Left lung (tissue), 10 donors: Measurements from ENCODE around the gene MAG. TPM values are rescaled to one million over a fixed set of nuclear protein-coding genes. Genes with fewer than 3 reads are reported as not detected.

Source experiments
- ATAC-seq: fragments of 200-7000 bp; cut with Tn5 transposase; one replicate; pipeline ENCODE4 v1.9.1; 2020; ENCODE audit warnings: moderate library complexity
- DNase-seq, 4 donors: peaks; one replicate each; pipeline ENCODE4 v3.0.0-alpha.2; 2013 to 2020
- H3K27ac ChIP-seq, 2 donors: fragments of 200-600 bp; sonication (generic) in 1 of 2; one replicate each; pipeline versions ENCODE4 v1.5.0 to v1.8.0; 2020 to 2021
- H3K27me3 ChIP-seq, 2 donors: fragments of 200-600 bp; sonication (generic) in 1 of 2; one replicate each; pipeline versions ENCODE4 v1.5.0 to v1.8.0; 2020 to 2021
- H3K36me3 ChIP-seq, 2 donors: fragments of 200-600 bp; sonication (generic) in 1 of 2; one replicate each; pipeline versions ENCODE4 v1.5.0 to v1.8.0; 2020 to 2021
- H3K4me1 ChIP-seq, 2 donors: fragments of 200-600 bp; one replicate each; pipeline ENCODE4 v1.8.0; 2021
- H3K4me3 ChIP-seq, 2 donors: fragments of 200-600 bp; sonication (generic) in 1 of 2; one replicate each; pipeline versions ENCODE4 v1.5.0 to v1.8.0; 2020 to 2021; ENCODE audit warnings: mild to moderate bottlenecking in 1 of 2
- H3K9me3 ChIP-seq, 2 donors: fragments of 200-600 bp; sonication (generic) in 1 of 2; one replicate each; pipeline versions ENCODE4 v1.5.0 to v1.8.0; 2020 to 2021
- CTCF ChIP-seq, 2 donors: fragments of 200-600 bp; sonication (generic) in 1 of 2; IDR thresholded peaks; one replicate each; pipeline versions ENCODE4 v1.5.0 to v1.8.0; 2021; ENCODE audit warnings: antibody characterized with exemption in 2 of 2
- intact Hi-C, 2 donors: fragments of 100-400 bp; cut with DNase I; formaldehyde crosslinking; loops; one replicate each; pipeline versions ENCODE4 v1.11.2 to v1.14.2; 2022
- polyA plus RNA-seq, 6 donors: library from polyadenylated mRNA; unstranded; fragments of 120-200 nt; gene quantifications; one replicate each; pipeline ENCODE4 v1.2.1, GENCODE V29; 2013; ENCODE audit not compliant: insufficient read length in 6 of 6
- total RNA-seq, 2 donors: library from RNA; stranded (reverse); fragmentation: NEBNext Ultra II Directional; extraction: Animal tissue kit (Norgen Biotek cat#: 25700); gene quantifications; one replicate each; pipeline ENCODE4 v1.2.1, GENCODE V29; 2021
- donor health status: DM: no; HTN: yes; CAD: no.
- donor health status: DM: no; HTN: no; CAD: no.

The MAG gene
- total and polyA plus RNA-seq, 8 donors = 1.3 to 14.4 (median 6.2) TPM; not detected in 2

DNA sequence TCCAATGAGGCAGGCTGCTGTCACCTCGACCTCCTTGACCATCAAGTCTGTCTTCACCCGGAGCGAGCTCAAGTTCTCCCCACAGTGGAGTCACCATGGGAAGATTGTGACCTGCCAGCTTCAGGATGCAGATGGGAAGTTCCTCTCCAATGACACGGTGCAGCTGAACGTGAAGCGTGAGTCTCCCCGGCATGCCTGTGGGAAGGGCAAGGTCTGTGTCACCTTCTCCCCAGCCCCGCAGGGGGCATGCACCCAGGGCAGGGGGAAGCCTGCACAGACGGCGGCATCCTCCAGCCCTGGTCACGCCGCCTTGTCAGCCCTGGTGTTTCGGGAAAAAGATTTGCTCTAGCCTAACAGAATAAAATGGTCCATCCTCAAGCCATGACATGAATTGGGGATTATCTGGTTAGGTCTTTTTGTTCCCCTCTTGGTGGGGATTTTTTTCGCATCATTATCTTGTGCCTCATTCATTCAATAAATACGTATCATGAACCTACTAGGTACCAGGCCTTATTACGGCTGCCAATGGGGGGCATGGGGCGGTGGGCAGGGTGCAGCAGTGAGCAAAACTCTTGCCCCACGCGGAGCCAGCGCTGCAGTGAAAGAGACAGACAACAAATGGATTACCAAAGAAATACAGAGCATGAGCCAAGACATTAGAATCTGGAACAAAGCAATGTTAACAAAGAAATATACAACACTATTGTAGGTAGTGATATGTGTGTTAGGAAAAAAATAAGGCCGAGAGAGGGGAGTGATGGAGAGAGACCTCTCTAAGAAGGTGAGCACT lies 44.4 kb downstream of the MAG start:
- H3K9me3 ChIP-seq = no peaks in the 10 kb centered on the region
- ATAC-seq (no peak), DNase-seq (peak in 1 of 4 donors; percentile 57)
- no peak for TF ChIP-seq CTCF (IDR thresholded peaks at IDR 0.05)
- no peak overlapping the region for H3K27ac ChIP-seq
- intact Hi-C loops = no loop called here
- no peaks in the 10 kb centered on the region for H3K36me3 ChIP-seq
- H3K4me3 ChIP-seq = no peak overlapping the region
- H3K4me1 ChIP-seq = no peaks in the 10 kb centered on the region
- peaks cover 0 to 29% of the 10 kb centered on the region in 2 donors for H3K27me3 ChIP-seq

DNA sequence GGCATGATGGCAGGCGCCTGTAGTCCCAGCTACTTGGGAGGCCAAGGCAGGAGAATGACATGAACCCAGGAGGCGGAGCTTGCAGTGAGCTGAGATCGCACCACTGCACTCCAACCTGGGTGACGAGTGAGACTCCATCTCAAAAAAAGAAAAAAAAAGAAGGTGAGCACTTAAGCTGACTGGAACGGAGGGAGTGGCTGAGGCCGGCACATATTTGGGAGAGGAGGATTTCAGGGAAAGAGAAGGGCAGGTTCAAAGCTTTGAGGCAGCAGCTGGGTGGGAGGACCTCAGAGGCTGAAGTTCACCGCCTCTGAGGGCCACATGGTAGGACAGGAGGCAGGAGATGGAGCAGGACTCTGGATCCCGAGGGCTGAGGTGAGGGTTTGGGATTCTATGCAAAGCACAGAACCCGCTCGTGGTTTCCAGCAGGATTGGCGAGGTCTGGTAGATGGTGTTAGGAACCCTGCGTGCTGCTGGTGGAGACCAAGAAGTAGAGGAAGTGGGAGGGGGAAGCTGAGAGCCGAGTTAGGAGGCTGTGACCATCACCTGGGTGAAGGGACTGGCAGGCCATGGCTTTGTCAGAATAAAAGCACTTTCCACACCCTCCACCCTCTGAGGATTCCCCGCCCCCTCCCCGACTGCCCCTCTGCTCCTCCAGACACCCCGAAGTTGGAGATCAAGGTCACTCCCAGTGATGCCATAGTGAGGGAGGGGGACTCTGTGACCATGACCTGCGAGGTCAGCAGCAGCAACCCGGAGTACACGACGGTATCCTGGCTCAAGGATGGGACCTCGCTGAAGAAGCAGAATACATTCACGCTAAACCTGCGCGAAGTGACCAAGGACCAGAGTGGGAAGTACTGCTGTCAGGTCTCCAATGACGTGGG lies 45.4 kb downstream of the MAG start:
- DNase-seq (peak in 1 of 4 donors; percentile 11), ATAC-seq (no peak)
- H3K27me3 ChIP-seq = peaks cover 0 to 21% of the 10 kb centered on the region in 2 donors
- H3K27ac ChIP-seq = no peak overlapping the region
- no peaks in the 10 kb centered on the region for H3K9me3 ChIP-seq
- TF ChIP-seq CTCF (IDR thresholded peaks at IDR 0.05) = no peak
- H3K4me1 ChIP-seq = no peaks in the 10 kb centered on the region
- H3K4me3 ChIP-seq = no peak overlapping the region
- no peaks in the 10 kb centered on the region for H3K36me3 ChIP-seq
- intact Hi-C loops = no loop called here

GRCh38 chr19:35337984-35338296 lies 46.0 kb downstream of the MAG start:
- TF ChIP-seq CTCF (IDR thresholded peaks at IDR 0.05) = no peak
- no peaks in the 10 kb centered on the region for H3K36me3 ChIP-seq
- no peaks in the 10 kb centered on the region for H3K9me3 ChIP-seq
- DNase-seq (peak in 1 of 4 donors; percentile 62), ATAC-seq (no peak)
- no peaks in the 10 kb centered on the region for H3K4me1 ChIP-seq
- peaks cover 0 to 15% of the 10 kb centered on the region in 2 donors for H3K27me3 ChIP-seq
- H3K4me3 ChIP-seq = no peak overlapping the region
- no peak overlapping the region for H3K27ac ChIP-seq
- intact Hi-C loops = no loop called here

GRCh38 chr19:35340431-35340830 lies 48.5 kb downstream of the MAG start:
- intact Hi-C loops = no loop called here

More at GRCh38 chr19:35340431-35340830, 48.5 kb downstream of the MAG start:
- no peaks in the 10 kb centered on the region for H3K9me3 ChIP-seq
- ATAC-seq = no peak
- H3K36me3 ChIP-seq = no peaks in the 10 kb centered on the region
- DNase-seq = peak in 1 of 4 donors; percentile 58
- TF ChIP-seq CTCF (IDR thresholded peaks at IDR 0.05) = no peak
- peaks cover 0 to 4% of the 10 kb centered on the region in 2 donors for H3K4me1 ChIP-seq
- H3K27me3 ChIP-seq = peaks cover 0 to 7% of the 10 kb centered on the region in 2 donors
- no peak overlapping the region for H3K4me3 ChIP-seq
- no peak overlapping the region for H3K27ac ChIP-seq
